Neural cell (in vitro differentiated cells): ENCODE results near the gene TMEM167B. TPM values are rescaled to one million over a fixed set of nuclear protein-coding genes. Genes with fewer than 3 reads are reported as not detected.

Experiments used
- H2AFZ ChIP-seq: fragments of 200-600, 300-800 bp; sonication (generic), shearing (Covaris generic); 2 replicates; pipeline ENCODE4 v1.6.0; 2014; ENCODE audit warnings: low read depth, mild to moderate bottlenecking, antibody characterized with exemption, low read length, moderate library complexity
- H3F3A ChIP-seq: fragments of 200-600 bp; shearing (Covaris generic); 2 replicates; pipeline ENCODE4 v1.6.1; 2016; ENCODE audit warnings: mild to moderate bottlenecking, moderate library complexity, mixed read lengths, antibody characterized with exemption, low read length; ENCODE audit not compliant: insufficient read depth, poor library complexity, severe bottlenecking
- H3K27ac ChIP-seq: fragments of 200-600, 300-800 bp; sonication (generic), shearing (Covaris generic); 2 replicates; pipeline ENCODE4 v1.5.1; 2014; ENCODE audit warnings: mild to moderate bottlenecking, low read length, moderate library complexity
- H3K27me3 ChIP-seq: fragments of 300-800, 200-600 bp; sonication (generic), shearing (Covaris generic); 2 replicates; pipeline ENCODE4 v1.6.0; 2014; ENCODE audit warnings: mild to moderate bottlenecking, low read depth, low read length, moderate library complexity; ENCODE audit not compliant: insufficient read depth
- H3K36me3 ChIP-seq: fragments of 300-800, 200-600 bp; sonication (generic), shearing (Covaris generic); 2 replicates; pipeline ENCODE4 v1.5.1; 2014; ENCODE audit warnings: mild to moderate bottlenecking, antibody characterized with exemption, low read length, moderate library complexity; ENCODE audit not compliant: insufficient read depth
- H3K4me2 ChIP-seq: fragments of 300-800, 200-600 bp; sonication (generic), shearing (Covaris generic); 2 replicates; pipeline ENCODE4 v1.6.0; 2014; ENCODE audit warnings: mild to moderate bottlenecking, low read length
- H3K4me3 ChIP-seq: fragments of 300-800, 200-600 bp; sonication (generic), shearing (Covaris generic); 2 replicates; pipeline ENCODE4 v1.5.1; 2014; ENCODE audit warnings: mild to moderate bottlenecking, low read length, moderate library complexity
- H3K79me2 ChIP-seq: fragments of 200-600 bp; shearing (Covaris generic); replicated peaks from 2 replicates; pipeline ENCODE4 v1.6.0; 2014; ENCODE audit warnings: mild to moderate bottlenecking, low read length, moderate library complexity; ENCODE audit not compliant: insufficient read depth
- H3K9ac ChIP-seq: fragments of 300-800, 200-600 bp; sonication (generic), shearing (Covaris generic); 2 replicates; pipeline ENCODE4 v1.6.1; 2016; ENCODE audit warnings: mild to moderate bottlenecking, low read length, mixed read lengths
- H3K9me2 ChIP-seq: fragments of 200-600 bp; shearing (Covaris generic); 2 replicates; pipeline ENCODE4 v1.6.1; 2016; ENCODE audit warnings: mild to moderate bottlenecking, low read length, mixed read lengths; ENCODE audit not compliant: insufficient read depth
- H3K9me3 ChIP-seq: fragments of 200-600, 300-800 bp; sonication (generic), shearing (Covaris generic); 2 replicates; pipeline ENCODE4 v1.6.1; 2016; ENCODE audit warnings: mild to moderate bottlenecking, mixed run types, low read length, moderate library complexity, mixed read lengths
- H4K20me1 ChIP-seq: fragments of 200-600 bp; shearing (Covaris generic); 2 replicates; pipeline ENCODE4 v1.6.1; 2016; ENCODE audit warnings: mild to moderate bottlenecking, mixed run types; ENCODE audit not compliant: insufficient read depth
- EP300 ChIP-seq: fragments of 450-650 bp; conservative IDR thresholded peaks from 2 replicates; pipeline ENCODE4 v1.6.1; 2014; ENCODE audit warnings: antibody characterized with exemption, mild to moderate bottlenecking, moderate library complexity; ENCODE audit not compliant: poor library complexity, severe bottlenecking
- EZH2 ChIP-seq: fragments of 200-600, 300-800 bp; shearing (Covaris generic), sonication (generic); IDR thresholded peaks from 2 replicates; pipeline ENCODE4 v1.6.1; 2014; ENCODE audit warnings: antibody characterized with exemption, low read length, borderline replicate concordance, mild to moderate bottlenecking; ENCODE audit not compliant: insufficient read depth, poor library complexity, severe bottlenecking
- MXI1 ChIP-seq: fragments of 450-650 bp; conservative IDR thresholded peaks from 2 replicates; pipeline ENCODE4 v1.6.1; 2014; ENCODE audit warnings: antibody characterized with exemption, mild to moderate bottlenecking; ENCODE audit not compliant: poor library complexity, severe bottlenecking
- POLR2AphosphoS5 ChIP-seq: IDR thresholded peaks from 2 replicates; pipeline ENCODE4 v1.6.1; 2012
- RAD21 ChIP-seq: fragments of 450-650 bp; conservative IDR thresholded peaks from 2 replicates; pipeline ENCODE4 v1.6.1; 2014; ENCODE audit warnings: antibody characterized with exemption, mild to moderate bottlenecking, moderate library complexity
- SMC3 ChIP-seq: fragments of 450-650 bp; conservative IDR thresholded peaks from 2 replicates; pipeline ENCODE4 v1.6.1; 2014; ENCODE audit warnings: antibody characterized with exemption, mild to moderate bottlenecking, moderate library complexity; ENCODE audit not compliant: poor library complexity
- TAF1 ChIP-seq: IDR thresholded peaks from 2 replicates; pipeline ENCODE4 v1.6.1; 2012; ENCODE audit warnings: low read depth
- polyA minus RNA-seq: library from RNA; depleted of rRNA, polyadenylated mRNA; stranded (reverse); fragments of >200 nt; gene quantifications from 2 replicates; pipeline ENCODE4 v1.2.3, GENCODE V29; 2014
- polyA plus RNA-seq: library from polyadenylated mRNA; depleted of rRNA; stranded (reverse); fragments of >200 nt; gene quantifications from 2 replicates; pipeline ENCODE4 v1.2.3, GENCODE V29; 2014
- TF ChIP-seq, protein P1 (sequence below): fragments of 450-650 bp; IDR thresholded peaks from 2 replicates; pipeline ENCODE4 v1.5.1; 2014; ENCODE audit warnings: antibody characterized with exemption, mild to moderate bottlenecking, moderate library complexity; ENCODE audit not compliant: poor library complexity, severe bottlenecking
- TF ChIP-seq, protein P2 (sequence below): IDR thresholded peaks from 2 replicates; pipeline ENCODE4 v1.6.1; 2012; ENCODE audit warnings: borderline replicate concordance

Gene TMEM167B
- polyA plus RNA-seq (52.2 and 53.9 TPM in 2 replicates), polyA minus RNA-seq (43.8 and 48.2 TPM in 2 replicates)

DNA sequence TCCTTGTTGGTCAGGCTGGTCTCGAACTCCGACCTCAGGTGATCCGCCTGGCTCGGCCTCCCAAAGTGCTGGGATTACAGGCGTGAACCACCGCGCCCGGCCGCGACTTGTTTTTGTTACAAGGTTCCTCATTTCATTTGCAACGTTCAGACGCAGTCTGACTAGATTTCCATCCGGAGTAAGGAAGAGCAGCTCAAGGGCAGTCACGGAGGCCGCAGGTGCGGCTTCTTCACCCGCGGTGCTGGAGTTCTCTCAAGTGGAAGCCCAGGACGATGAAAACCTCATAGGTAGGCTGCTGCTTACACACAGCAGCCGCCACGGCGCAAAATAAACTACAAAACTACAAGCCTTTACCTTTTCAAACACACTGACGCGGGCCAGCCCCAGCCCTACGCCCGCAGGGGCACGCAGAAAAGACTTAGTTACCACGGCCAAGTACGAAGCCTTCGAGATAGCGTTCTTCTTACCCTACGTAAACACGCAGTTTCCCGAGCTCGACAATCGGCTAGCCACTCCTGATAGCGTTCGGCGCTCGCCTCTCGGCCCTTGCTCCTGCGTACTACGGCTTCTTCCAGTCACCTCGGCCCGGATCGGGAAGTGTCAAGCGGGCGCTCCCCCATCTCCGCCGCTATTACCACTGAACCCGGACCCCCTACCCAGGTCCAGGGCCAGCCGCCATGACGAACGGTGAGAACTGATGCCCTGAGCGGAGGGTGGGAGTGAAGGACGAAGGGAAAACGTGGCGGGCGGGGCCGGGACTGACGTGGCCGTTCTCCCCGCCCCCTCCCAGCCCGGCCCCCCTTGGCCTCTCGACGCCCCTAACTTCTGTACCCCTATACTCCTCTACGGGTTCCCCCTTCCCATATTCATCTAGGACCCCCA lies at the start of gene TMEM167B:
TSS of gene TMEM167B (plus strand) at position 569 of the 882 bp plus-strand sequence. CDS start at position 678, 109 bp downstream.
- peak within 1 kb of the TSS; percentile 92 for H3K9ac ChIP-seq
- peaks cover under 1% of the 10 kb centered on the region for H3K36me3 ChIP-seq
- H4K20me1 ChIP-seq = no peaks in the 10 kb centered on the region
- TF ChIP-seq SMC3 = peak; percentile 45
- peak; percentile 78 for TF ChIP-seq TAF1
- TF ChIP-seq, protein P1, sequence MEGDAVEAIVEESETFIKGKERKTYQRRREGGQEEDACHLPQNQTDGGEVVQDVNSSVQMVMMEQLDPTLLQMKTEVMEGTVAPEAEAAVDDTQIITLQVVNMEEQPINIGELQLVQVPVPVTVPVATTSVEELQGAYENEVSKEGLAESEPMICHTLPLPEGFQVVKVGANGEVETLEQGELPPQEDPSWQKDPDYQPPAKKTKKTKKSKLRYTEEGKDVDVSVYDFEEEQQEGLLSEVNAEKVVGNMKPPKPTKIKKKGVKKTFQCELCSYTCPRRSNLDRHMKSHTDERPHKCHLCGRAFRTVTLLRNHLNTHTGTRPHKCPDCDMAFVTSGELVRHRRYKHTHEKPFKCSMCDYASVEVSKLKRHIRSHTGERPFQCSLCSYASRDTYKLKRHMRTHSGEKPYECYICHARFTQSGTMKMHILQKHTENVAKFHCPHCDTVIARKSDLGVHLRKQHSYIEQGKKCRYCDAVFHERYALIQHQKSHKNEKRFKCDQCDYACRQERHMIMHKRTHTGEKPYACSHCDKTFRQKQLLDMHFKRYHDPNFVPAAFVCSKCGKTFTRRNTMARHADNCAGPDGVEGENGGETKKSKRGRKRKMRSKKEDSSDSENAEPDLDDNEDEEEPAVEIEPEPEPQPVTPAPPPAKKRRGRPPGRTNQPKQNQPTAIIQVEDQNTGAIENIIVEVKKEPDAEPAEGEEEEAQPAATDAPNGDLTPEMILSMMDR = no peak
- no peak for TF ChIP-seq RAD21
- no peak for TF ChIP-seq EZH2
- peak; percentile 77 for TF ChIP-seq MXI1
- TF ChIP-seq, protein P2, sequence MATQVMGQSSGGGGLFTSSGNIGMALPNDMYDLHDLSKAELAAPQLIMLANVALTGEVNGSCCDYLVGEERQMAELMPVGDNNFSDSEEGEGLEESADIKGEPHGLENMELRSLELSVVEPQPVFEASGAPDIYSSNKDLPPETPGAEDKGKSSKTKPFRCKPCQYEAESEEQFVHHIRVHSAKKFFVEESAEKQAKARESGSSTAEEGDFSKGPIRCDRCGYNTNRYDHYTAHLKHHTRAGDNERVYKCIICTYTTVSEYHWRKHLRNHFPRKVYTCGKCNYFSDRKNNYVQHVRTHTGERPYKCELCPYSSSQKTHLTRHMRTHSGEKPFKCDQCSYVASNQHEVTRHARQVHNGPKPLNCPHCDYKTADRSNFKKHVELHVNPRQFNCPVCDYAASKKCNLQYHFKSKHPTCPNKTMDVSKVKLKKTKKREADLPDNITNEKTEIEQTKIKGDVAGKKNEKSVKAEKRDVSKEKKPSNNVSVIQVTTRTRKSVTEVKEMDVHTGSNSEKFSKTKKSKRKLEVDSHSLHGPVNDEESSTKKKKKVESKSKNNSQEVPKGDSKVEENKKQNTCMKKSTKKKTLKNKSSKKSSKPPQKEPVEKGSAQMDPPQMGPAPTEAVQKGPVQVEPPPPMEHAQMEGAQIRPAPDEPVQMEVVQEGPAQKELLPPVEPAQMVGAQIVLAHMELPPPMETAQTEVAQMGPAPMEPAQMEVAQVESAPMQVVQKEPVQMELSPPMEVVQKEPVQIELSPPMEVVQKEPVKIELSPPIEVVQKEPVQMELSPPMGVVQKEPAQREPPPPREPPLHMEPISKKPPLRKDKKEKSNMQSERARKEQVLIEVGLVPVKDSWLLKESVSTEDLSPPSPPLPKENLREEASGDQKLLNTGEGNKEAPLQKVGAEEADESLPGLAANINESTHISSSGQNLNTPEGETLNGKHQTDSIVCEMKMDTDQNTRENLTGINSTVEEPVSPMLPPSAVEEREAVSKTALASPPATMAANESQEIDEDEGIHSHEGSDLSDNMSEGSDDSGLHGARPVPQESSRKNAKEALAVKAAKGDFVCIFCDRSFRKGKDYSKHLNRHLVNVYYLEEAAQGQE = peak; percentile 86
- peak; percentile 93 for TF ChIP-seq POLR2AphosphoS5
- peak; percentile 66 for TF ChIP-seq EP300
- H3F3A ChIP-seq = no peaks in the 10 kb centered on the region
- peak within 1 kb of the TSS; percentile 98 for H3K4me3 ChIP-seq
- peak within 1 kb of the TSS; percentile 89 for H3K27ac ChIP-seq
- no peaks in the 10 kb centered on the region for H3K9me2 ChIP-seq
- peak within 1 kb of the TSS; percentile 100 for H3K4me2 ChIP-seq
- H3K27me3 ChIP-seq = no peaks in the 10 kb centered on the region
- H2AFZ ChIP-seq = peak within 1 kb of the TSS; percentile 100
- peaks cover 21% of the 10 kb centered on the region for H3K79me2 ChIP-seq
- no peaks in the 10 kb centered on the region for H3K9me3 ChIP-seq

DNA sequence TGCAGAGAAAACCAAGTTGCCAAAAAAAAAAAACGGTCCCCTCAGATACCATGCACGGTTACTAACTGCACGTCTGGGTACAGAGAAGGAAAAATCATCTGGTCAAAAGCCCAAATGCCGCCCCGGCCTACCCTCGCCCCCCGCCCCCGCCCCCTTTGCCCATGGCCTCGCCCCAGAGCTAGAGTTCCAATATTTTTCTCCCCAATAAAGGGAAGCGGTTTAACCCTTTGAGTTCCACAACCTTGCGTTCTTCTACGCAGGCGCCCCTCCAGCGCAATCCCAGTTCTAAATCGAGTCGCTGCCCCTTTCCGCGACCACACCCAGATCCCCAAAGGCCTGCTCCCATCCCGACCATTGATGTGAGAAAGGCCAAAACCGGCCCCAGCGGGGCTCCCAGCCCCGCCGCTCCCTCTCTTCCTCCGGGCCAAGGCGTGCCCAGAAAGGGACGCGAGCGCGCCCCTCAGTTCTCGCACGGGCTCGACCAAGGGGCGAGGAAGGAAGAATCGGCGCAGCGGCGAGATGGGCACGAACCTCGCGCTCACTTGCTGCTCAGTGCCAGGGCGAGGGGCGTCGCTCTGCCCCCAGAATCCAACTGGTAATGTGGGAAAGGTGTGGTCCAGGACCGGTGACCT lies 49.5 kb upstream of the TMEM167B start:
- Histone ChIP-seq H3K4me2 (peak overlapping the region; percentile 87), H3K79me2 (peaks cover 45% of the 10 kb centered on the region), H3K9ac (peak overlapping the region; percentile 96), H3K27me3 (no peaks in the 10 kb centered on the region), H4K20me1 (no peaks in the 10 kb centered on the region), H3K27ac (peak overlapping the region; percentile 90), H3K9me2 (no peaks in the 10 kb centered on the region), H3K36me3 (no peaks in the 10 kb centered on the region), H3K4me3 (peak overlapping the region; percentile 97), H2AFZ (peak overlapping the region; percentile 66), H3F3A (peaks cover 3% of the 10 kb centered on the region), H3K9me3 (no peaks in the 10 kb centered on the region)
- TF ChIP-seq RAD21 = no peak
- TF ChIP-seq, protein P2 = peak; percentile 23
